ENCODE measurements around the gene DOHH.
A peak's percentile ranks its signal among the peaks of the same experiment; 100 is the strongest.
"Not testable (repeated sequence)": the region's sequence is repeated elsewhere in the genome, so short reads cannot be mapped to it uniquely, and the experiment has no call there.

The DOHH gene

DNA sequence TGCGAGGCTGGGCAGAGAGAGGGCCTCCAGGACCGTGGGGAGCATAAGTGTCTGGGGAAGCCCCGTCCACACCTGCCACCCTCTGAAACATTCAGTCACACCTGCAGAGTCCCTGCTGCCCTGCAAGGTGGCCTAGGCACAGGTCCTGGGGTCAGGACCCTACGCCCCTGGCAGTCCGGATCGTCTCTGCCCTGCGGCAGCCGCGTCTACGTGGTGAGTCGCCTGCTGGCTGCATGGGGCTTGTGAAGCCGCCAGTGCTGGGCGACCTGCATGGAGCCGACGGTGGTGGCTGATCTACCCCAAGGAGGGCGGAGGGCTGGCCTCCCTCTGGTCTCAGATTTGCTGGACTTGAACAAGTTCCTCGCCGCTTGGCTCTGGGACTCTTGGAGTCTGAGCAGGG is 18.7 kb upstream of the DOHH start:
- DNase-seq (ENCODE audit: low spot score) = no peak

DNA sequence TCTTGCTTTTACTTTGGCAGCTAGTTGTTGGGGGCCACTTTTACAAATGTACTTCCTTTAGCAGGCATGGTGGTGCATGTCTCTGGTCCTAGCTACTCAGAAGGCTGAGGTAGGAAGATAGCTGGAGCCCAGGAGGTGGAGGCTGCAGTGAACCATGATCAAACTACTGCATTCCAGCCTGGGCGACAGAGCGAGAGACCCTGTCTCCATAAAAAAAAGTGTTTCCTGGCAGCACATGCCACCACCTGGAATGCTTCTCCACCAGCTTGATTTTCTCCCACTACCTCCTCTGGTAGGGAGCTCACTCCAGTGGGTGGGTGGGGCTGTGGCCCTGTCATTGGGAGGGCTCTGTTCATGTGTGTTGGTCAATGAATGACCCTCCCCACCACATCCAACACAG is 18.2 kb upstream of the DOHH start:
- no peak for DNase-seq (ENCODE audit: low spot score)

DNA sequence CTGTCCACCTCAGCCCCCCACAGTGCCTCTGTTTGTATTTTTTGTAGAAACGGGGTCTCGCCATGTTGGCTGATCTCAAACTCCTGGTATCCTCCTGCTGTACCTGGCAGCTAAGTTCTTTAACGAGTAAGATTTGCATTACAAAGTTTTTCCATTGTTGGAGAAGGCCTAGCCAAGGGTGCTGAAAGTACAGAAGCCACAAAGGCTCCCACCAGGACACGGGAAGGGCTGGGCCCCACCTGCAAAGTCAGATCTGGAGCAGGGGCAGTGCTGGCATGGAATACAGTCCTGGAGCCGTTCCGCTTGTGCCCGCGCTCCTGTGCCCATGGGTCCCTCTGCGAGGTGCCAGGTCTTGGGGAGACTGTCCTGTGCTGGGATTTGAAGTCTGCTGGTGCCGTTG is 17.8 kb upstream of the DOHH start:
- no peak for DNase-seq (ENCODE audit: low spot score)

DNA sequence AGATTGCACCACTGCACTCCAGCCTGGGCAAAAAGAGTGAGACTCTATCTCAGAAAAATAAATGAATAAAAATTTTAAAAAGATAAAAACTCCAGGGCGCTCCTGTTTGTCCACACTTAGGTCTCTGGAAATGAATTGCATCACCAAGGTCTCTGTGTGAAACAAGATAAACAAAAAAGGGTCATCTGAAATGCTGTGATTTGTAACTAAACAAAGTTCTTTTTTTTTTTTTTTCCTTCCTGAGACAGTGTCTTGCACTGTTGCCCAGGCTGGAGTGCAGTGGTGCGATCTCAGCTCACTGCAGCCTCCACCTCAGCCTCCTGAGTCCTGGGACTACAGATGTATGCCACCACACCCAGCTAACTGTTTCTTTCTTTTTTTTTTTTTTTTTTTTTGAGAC is 17.2 kb upstream of the DOHH start:
- DNase-seq (ENCODE audit: low spot score) = no peak

DNA sequence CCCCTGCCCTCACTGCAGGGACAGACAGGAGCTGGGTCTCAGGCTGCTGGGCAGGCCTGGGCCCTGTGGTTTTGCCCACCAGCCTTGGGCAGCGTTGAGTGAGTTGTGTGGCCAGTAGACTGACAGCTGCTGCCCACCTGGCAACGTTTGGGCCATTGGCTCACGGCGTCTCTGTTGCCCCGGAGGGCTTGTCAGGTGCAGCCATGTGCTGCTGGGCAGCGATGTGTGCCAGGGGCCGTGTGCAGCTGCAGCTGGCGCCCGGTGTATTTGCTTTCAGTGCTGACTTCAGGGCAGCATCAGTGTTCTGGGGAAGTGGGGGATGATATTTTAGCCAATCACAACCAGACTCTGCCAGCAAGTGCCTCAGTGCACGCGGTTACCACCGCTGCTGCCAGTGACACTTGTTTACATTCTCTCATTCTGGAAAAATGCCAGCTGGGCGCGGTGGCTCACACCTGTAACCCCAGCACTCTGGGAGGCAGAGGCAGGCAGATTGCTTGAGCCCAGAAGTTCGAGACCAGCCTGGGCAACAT is 16.3 kb upstream of the DOHH start:
- DNase-seq (ENCODE audit: low spot score) = no peak

DNA sequence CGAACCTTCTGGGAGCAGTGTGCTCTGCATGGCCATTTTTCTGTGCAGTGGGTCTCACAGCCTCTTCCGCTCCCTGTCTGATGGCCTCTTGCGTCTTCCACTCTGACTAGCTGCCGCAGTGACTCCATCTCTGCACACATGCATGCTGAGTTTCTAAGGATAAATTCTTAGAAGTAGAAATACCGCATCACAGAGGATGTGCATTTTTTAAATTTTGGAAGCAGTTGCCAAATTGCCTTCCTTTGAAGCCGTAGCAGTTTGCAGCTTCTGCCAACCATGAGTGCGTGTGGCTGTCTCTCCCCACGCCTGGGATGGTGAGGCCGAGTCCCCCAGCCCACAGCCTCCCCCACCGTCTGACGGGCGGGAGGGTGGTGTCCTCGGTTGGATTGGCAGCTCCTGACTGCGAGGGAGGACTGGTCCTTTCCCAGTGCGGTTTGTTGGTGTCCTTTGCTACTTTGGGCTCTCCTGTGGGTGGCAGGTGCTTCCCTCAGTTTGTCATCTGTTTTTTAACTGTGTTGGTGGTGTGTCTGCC is 15.5 kb upstream of the DOHH start:
- no peak for DNase-seq (ENCODE audit: low spot score)

DNA sequence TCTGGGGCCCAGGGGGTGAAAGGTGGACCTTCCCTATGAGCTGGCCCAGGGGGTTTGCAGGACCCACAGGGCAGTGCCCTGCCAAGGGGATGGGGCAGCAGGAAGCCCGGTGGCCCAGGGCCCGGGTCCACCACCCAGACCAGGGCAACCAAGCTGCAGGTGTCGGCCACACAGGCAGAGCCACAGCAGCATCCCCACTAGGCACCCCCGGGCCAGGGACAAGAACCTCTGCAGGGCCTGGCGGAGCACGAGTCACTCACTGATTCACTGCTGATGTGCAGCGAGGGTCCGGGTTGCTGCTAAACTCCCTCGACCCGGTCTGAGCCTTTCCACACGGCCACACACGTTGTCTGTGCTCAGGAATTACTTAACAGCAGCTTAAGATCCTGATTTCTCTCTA is 14.5 kb upstream of the DOHH start:
- DNase-seq (ENCODE audit: low spot score) = no peak

DNA sequence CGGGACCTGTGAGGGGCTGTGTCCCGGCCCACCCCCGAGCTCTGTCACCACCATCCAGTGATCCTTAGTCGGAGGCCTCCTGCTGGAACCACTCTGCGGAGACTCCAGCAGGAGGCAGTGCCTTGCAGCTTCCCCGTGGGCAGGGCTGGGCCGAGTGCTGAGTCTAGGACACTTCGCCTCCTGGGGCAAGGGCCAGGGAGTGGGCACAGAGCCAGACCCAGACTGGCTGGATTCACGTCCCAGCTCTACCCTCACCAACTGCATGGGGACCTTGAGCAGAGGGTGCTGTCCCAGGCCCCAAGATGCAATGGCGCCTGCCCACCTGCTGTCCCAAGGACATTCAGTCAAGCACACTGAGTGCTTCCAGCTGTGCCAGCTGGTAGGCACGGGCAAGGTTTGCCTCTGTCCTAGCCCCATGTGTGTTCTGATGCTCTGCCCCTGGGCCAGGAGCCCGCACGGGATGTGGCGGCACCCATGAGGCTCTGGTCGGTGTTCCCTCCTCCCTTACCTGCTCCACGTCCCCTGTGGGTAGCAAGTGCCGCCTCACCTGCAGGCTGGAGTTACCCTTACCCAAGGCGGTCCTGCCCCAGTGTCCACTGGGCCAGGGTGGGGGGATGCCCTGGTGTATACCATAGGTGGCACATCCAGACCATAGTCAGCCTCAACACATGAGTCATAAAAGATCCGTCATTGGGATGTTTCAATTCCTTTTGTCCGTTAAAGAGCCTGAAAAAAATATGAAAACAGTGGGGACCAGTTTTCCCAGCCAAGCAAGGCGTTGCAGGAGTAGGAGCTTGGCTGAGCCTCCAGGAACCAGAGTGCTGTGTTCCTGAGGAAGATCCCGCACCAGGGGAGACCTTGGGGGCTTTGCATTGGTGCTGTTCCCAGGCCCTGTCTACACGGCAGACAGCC is 13.0 kb upstream of the DOHH start:
- DNase-seq (ENCODE audit: low spot score) = no peak

DNA sequence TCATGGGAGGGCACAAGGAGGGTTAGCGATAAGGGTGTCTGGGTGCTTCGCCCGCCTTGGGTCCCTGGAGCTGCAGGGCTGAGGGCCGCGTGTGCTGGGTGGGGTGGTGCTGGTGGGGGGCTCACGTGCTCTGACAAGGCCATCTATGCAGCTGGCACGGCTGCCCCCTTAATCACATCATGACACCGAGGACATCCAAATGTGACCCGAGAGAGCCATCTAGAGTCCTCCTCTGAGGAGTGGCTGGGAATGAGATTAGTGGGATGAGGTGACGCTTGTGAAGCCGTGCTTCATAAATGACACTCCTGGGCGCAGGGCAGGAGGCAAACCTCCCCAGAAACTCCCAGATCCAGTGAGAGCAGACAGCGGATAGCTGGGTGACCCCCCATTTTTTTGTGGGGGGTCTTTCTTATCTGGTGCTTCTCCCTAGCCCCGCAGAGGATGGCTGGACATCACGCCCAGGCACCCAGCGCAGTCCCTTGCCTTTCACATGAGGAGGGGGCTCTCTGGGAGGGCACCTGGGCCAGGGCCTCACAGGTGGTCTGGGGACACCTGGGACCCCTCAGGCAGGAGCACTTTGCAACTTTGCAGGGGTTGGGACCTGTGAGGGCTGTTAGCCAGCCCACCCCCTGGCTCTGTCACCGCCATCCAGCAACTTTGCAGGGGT is 12.2 kb upstream of the DOHH start:
- peak; percentile 55 for DNase-seq (ENCODE audit: low spot score)

DNA sequence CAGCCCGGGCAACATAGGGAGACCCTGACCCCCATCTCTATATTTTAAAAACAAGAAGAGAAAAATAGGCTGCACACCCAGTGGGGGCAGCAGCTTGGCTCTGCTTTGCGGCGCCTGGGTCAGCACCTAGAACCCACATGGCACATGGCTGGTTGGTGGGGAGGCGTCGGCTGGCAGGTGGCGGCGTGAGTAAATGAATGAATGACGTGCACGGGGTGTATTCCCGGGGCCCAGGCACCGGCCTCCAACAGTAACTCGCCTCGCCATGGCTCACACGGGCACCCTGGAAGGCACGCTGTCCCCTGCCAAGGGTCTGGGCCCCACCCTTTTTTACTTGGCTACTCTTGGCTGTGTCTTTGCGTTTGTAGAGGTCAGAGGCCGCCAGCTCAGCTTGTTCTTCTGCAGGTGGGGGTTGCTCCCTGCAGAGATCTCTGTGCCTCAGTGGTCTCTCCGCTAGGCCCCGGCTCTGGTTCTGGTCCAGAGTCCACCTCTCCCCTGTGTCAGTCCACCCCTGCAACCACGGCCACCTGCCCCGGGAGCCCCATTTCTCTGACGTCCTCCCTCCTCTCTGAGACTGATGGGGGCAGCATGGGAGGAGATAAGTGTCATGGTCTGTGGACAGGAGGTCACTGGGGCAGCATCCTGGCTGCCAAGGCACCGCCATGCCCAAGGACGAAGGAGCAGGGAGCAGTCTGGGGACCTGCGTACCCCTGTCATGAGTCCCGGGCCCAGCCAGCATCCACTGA is 11.2 kb upstream of the DOHH start:
- no peak for DNase-seq (ENCODE audit: low spot score)

DNA sequence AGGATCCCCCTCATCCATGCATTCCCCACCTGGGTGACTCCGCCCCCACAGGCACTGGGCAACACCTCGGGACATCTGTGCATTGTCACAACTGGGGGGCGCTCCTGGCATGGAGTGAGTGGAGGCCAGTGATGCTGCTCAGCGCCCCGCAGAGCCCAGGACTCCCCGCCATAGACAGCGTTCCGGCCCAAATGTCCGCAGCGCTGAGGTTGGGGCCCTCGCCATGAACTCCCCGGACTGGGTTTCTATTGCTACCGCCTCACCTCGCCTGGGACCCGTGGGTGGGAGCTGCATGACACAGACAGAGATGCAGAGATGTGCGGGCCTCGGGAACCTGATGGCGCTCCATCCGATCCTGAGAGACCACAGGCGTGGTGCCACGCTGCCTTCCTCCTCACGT is 10.3 kb upstream of the DOHH start:
- no peak for DNase-seq (ENCODE audit: low spot score)

DNA sequence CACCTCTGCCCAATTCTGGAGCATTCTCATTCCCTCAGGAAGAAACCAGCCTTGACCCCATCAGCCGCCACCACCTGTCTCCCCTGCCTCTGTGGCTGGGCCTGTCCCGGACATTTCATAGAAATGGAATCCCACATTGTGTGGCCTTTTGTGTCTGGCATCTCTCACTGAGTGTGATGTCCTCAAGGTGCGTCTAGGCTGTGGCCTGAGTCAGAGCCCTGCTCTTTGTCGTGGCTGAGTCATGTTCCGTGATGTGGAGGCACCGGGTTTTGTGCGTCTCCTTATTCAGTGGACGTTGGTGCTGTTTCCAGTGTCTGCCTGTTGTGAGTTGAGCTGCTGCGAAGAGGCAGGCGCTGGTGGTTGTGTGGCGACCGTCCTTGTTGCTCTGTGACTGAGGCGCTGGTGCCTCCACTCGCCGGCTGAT is 9.1 kb upstream of the DOHH start:
- DNase-seq (ENCODE audit: low spot score) = no peak

DNA sequence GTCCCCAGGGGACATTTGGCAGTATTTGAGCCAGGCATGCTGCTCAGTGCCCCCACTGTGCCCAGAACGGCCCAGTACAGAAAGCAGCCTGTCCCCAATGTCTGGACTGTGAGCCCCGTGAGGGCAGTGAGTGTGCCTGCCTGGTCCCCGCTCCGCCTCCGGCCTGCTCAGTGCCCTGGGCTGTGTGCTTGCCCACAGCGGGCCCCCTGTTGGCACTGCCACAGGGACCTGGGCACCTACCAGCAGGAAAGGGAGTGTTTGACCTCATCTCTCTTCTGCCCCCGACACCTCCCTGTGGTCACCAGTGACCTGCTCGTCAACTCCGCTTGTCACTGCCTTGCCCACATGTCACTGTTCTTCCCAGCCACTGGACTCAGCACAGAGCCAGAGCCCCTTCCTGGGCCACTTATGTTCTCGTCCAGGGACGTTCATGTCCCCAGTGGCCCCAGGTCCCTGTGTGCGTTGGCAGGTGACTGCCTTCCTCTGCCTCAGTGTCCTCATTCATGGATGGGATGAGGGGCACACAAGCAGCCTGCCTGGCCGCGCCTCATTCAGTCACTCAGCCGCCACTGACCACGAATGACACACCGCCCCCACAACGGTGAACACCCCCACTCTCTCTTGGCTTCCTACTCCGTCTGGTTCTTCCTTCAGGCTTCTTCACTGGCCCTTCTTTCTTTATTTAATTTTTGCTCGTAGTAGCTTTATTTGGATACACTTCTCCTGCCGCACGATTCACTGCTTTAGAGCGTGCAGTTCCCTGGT is 8.5 kb upstream of the DOHH start:
- DNase-seq (ENCODE audit: low spot score) = no peak

DNA sequence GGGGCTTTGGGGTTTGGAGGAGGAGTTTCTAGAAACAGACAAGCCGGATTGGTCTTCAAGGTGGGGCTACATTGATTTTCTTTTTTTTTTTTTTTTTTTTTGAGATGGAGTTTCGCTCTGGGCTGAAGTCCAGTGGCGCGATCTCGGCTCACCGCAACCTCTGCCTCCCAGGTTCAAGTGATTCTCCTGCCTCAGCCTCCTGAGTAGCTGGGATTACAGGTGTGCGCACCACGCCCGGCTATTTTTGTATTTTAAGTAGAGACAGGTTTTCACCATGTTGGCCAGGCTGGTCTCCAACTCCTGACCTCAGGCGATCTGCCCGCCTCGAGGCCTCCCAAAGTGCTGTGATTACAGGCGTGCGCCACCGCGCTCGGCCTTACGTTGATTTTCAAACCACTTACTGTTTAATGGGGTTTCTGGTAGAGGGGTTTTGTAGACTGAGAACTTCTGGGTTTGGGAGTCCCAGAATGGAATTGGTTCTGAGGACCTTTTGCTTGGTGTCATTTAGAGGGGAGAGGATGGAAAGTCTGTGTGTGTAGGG is 7.7 kb upstream of the DOHH start:
- DNase-seq (ENCODE audit: low spot score) = not testable (repeated sequence)

DNA sequence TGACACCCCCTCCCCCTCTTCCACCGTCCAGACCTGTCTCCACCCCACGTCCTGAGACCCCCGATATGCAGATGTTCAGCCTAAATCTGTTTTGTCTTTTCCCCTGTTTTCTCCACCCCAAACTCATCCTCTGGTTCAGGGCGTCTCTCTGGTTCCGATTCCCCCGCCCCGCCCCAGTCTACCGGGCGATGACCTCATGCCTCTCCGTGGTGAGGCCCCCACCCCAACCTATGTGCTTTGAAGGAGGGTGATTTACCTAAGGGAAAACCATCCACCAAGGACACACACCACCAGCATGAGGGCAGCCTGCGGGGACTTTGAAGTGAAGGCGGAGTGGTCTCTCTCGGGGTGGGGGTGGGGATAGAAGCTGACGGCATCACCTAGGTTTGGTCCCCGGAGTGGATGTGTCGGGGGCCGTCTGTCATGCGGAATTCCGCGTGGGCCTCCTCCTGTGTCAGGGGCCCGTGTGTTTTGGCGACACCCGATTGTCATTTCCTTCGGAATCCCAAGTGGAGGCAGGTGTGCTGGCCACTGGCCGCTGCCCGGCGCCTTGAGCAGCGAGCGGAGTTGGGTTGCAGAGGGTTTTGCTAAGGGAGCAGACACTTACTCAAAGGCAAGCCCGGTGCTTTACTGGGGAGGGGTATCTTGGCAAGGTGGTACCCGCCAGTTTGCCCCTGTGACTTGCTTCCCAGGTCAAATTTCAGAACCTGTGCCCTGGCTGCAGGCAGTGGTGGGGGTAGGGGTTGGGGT is 7.1 kb upstream of the DOHH start:
- DNase-seq (ENCODE audit: low spot score) = no peak

DNA sequence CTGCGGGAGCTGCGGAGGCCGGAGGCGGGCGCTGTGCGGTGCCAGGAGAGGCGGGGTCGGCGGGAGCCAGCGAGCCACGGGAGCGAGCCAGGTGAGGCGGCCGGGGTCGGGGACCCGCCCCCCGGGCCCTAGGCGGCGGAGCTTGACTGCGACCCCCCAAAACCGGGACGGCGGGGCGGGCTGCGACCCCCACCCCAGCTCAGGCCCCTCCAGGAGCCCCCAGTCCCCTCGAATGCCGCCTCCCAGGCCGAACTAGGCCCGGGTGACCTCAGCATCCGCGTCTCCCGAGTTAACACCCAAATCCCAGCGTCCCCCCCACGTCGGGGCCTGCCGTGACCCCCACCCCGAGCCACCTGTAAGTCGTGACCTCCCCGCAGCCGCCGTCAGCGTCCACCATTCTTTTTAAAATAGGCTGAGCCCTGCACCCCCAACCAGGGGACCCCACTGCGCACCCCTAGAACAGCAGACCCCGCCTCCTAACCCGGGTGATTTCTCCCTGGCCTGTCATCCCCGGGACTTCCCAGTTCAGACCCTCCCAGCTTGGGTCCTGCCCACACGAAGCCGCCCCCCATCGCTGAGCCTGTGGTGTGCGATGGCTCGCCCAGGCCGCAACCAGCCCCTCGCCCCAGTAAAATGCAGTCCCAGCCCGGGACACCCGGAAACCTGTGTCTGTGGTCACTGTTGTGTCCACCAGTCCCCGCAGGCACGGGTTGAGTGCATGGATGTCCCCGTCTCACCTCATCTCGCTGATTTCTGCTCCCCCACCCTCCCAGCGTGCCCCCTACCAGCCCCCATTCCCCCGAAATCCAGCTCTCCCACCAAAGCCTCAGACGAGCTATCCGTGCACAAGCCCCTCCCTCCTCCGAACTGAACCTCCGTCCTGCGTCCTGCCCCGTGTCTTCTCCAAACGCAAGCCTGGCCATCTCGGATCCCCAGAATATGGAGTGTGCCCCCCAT is 6.2 kb upstream of the DOHH start:
- no peak for DNase-seq (ENCODE audit: low spot score)

DNA sequence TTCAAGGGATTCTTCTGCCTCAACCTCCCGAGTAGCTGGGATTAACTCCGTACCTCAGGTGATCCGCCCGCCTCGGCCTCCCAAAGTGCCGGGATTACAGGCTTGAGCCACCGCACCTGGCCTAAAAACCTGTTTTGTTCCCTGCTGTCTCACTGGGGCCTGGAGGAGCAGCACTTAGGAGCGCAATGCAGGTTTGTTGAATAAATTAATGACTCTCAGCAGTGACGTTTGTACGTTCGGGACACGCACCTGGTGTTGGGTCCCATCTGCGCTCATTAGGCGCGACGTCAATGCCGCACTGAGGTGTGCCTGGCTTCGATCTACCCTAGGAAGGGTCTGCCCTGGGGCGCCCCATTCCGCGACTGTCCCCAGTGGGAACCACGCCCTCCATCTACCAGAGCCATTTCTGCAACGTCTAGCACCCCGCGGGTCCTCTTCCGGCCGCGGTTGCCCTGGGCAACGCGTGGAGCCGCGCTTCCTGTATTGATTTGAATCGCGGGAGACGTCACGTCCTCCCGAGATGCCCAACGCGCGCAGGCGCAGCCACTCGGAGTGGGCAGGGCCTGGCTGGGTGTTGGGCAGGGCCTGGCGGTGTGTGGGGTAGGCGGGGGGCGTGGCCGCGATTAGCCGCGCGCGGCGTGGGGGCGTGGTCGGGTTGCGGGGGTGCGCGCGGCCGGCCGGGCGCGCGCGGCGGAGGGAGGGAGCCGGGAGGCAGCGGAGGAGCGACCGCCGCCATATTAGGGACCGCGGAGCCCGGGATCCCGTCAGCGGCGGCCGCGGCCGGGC is 5.3 kb upstream of the DOHH start, which contains the start of gene FZR1:
Gene FZR1, plus strand, starts transcription at position 714 of the 786 bp plus-strand sequence. CDS start 16,679 bp downstream, outside the sequence.
- peak; percentile 98 for DNase-seq (ENCODE audit: low spot score)

DNA sequence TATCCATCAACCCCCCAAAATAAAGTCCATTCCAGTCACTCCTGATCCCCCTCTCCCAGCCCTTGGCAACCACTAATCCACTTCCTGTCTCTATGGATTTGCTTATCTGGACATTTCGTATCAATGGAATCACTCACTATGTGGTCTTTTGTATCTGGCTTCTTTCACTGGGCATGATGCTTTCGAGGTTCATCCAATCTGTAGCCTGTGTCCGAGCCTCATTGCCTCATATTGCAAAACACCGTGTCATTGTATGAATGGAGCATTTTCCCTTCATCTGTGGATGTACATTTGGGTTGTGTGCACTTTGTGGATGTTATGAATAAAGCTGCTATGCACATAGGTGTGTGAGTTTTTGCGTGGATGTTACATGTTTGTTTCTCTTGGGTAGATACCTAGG is 4.3 kb upstream of the DOHH start:
- DNase-seq (ENCODE audit: low spot score) = no peak
